Breast epithelium (tissue), 3 donors: ENCODE results near the gene C19orf25.

Source experiments
- POLR2A ChIP-seq: fragments of 450-650 bp; IDR thresholded peaks from one replicate; pipeline ENCODE4 v1.6.1; 2016; ENCODE audit warnings: antibody characterized with exemption, mild to moderate bottlenecking, moderate library complexity
- TF ChIP-seq, protein P1 (sequence below), 3 donors: fragments of 450-650 bp; IDR thresholded peaks; one replicate each; pipeline ENCODE4 v1.5.1; 2016 to 2017; ENCODE audit warnings: antibody characterized with exemption in 3 of 3, mild to moderate bottlenecking in 3 of 3, moderate library complexity in 3 of 3

DNA sequence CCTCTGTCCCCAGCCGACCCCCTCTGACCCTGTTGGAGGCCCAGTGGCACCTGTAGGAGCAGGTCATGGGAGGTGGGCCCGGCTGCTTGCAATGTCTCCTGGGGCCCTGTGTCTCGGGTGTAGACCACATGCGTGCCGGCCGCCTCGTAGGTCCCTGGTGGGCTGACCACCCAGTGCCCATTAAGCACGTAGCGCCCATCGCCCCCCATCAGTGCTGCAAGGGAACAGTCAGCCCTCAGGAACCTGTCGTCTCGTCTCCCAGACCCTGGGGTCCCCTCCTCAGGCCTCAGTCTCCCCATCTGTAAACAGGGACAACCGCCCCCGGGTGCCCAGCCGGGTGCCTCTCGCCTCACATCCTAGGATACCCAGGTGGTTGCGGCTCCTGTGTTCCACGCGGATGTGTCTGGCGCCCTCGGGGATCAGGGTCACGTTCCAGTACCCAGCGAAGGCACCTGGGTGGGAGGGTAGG is 28.2 kb upstream of the C19orf25 start:
- no peak for TF ChIP-seq POLR2A
- TF ChIP-seq, protein P1, sequence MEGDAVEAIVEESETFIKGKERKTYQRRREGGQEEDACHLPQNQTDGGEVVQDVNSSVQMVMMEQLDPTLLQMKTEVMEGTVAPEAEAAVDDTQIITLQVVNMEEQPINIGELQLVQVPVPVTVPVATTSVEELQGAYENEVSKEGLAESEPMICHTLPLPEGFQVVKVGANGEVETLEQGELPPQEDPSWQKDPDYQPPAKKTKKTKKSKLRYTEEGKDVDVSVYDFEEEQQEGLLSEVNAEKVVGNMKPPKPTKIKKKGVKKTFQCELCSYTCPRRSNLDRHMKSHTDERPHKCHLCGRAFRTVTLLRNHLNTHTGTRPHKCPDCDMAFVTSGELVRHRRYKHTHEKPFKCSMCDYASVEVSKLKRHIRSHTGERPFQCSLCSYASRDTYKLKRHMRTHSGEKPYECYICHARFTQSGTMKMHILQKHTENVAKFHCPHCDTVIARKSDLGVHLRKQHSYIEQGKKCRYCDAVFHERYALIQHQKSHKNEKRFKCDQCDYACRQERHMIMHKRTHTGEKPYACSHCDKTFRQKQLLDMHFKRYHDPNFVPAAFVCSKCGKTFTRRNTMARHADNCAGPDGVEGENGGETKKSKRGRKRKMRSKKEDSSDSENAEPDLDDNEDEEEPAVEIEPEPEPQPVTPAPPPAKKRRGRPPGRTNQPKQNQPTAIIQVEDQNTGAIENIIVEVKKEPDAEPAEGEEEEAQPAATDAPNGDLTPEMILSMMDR (IDR thresholded peaks at IDR 0.05), result no peak
